Activated naive CD4-positive, alpha-beta T cell treated with anti-CD3 and anti-CD28 coated beads, Interleukin-2, amount 10 ng/mL, durations not matched to agents 7 days and 5 days (primary cell): ENCODE data around the gene KCNQ2.

ENCODE experiments used
- CTCF ChIA-PET: fragments of 350-600 bp; sonication (Branson Sonifier 250); formaldehyde crosslinking; loops from one replicate; lab custom pipeline; 2021; ENCODE audit warnings: antibody characterized with exemption; lab: Charles Lee
- DNase-seq: peaks from one replicate; pipeline ENCODE4 v3.0.0-alpha.2; 2020
- H3K27ac Mint-ChIP-seq: one replicate; pipeline ENCODE4 v1.8.0; 2021; ENCODE audit warnings: mild to moderate bottlenecking, moderate library complexity, mixed read lengths
- H3K27me3 Mint-ChIP-seq: one replicate; pipeline ENCODE4 v1.8.0; 2021; ENCODE audit warnings: mild to moderate bottlenecking, mixed read lengths
- H3K36me3 Mint-ChIP-seq: one replicate; pipeline ENCODE4 v1.8.0; 2021; ENCODE audit warnings: mixed read lengths
- H3K4me1 Mint-ChIP-seq: one replicate; pipeline ENCODE4 v1.8.0; 2021; ENCODE audit warnings: mixed read lengths
- H3K4me3 Mint-ChIP-seq: one replicate; pipeline ENCODE4 v1.8.0; 2021; ENCODE audit warnings: mild to moderate bottlenecking, moderate library complexity, mixed read lengths
- H3K9me3 Mint-ChIP-seq: one replicate; pipeline ENCODE4 v1.8.0; 2021; ENCODE audit warnings: mixed read lengths

KCNQ2 gene

DNA sequence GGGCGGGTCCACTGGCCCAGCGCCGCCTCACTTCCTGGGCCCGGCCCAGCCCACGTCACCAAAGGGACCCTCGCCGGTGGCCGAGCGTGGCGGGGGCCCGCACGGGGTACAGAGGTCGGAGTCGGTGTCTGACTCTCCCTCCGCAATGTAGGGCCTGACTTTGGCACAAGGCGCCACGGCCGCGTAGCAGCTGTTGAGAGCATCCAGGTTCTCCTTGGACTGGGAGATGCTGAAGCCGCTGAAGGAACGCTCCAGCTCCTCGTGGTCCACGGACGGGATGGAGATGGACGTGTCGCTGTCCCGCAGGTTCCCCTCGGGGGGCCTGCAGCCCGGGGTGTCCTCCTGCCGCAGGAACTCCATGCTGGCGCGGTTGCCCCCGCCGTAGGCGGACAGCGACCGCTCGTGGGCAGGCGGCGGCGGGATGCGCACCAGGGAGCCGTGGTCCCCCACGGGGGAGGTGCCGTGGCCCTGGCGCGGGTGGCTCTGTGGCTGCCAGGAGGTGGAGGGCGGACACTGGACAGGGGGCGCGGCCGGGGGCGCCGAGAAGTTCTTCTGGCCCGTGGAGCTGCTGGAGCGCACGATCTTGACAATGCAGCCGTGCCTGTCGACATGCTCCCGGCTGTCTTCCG, 65.7 kb downstream of the KCNQ2 start:
- Mint-ChIP-seq H3K27ac (no peak overlapping the region), H3K4me1 (peaks cover 13% of the 10 kb centered on the region), H3K36me3 (no peaks in the 10 kb centered on the region), H3K9me3 (peaks cover 6% of the 10 kb centered on the region), H3K27me3 (peaks cover 5% of the 10 kb centered on the region), H3K4me3 (no peak overlapping the region)
- DNase-seq: no peak
- CTCF ChIA-PET: no interaction called here

DNA sequence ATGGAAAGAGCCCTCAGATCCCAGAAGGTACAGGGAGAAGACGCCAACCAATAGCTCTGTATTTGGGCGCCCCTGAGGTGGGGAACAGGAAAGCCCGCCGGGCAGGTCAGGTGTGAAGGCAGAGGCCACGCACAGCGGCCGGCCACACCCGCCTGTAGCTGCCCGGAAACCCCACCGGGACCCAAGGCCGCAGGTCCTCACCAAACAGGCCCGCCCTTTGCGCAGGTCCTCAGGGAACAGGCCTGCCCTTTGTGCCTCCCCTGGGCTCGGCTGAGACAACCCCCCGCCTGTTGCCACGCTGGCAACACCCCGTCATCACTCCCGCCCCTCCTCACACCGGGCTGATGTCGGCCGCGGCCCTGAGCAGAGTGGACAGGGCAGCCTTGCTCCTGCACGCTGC, 66.4 kb downstream of the KCNQ2 start:
- Mint-ChIP-seq H3K36me3 (no peaks in the 10 kb centered on the region), H3K4me3 (no peak overlapping the region), H3K27ac (no peak overlapping the region), H3K9me3 (peaks cover 6% of the 10 kb centered on the region), H3K27me3 (peaks cover 6% of the 10 kb centered on the region), H3K4me1 (peaks cover 7% of the 10 kb centered on the region)
- DNase-seq: no peak
- CTCF ChIA-PET: no interaction called here

DNA sequence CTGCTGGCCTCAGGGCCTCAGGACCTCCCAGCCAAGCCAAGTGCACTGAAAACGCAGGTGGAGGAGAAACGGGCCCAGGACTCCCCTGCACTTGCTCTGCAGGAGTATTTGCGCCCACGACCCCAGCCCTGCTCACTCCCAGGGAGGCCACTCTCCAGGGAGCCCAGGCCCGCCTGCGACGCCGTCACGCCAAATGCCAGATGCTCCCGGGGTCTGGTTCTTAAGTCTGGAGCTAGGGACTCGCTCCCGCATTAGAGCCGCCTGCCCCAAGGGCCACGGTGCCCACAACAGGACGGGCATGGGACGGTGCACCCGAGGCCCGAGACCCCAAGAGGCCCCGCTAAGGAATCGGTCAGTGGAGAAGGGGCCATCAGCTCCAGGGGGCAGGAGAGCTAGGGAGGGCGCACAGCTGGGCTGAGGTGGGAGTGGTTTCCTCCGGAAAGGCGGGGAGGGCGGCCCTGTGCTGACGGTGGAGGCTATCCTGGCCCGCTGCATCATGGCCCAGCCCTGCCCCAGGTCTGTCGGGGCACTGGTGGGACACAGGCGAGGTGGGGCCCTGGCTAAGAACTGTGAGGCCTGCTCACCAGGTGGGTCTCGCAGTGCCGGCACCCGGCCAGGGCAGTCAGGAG, 67.2 kb downstream of the KCNQ2 start:
- Mint-ChIP-seq H3K27me3 (peaks cover 6% of the 10 kb centered on the region), H3K9me3 (peaks cover 6% of the 10 kb centered on the region), H3K36me3 (no peaks in the 10 kb centered on the region), H3K4me1 (peaks cover 5% of the 10 kb centered on the region), H3K27ac (no peak overlapping the region), H3K4me3 (no peak overlapping the region)
- CTCF ChIA-PET: no interaction called here
- no peak for DNase-seq

DNA sequence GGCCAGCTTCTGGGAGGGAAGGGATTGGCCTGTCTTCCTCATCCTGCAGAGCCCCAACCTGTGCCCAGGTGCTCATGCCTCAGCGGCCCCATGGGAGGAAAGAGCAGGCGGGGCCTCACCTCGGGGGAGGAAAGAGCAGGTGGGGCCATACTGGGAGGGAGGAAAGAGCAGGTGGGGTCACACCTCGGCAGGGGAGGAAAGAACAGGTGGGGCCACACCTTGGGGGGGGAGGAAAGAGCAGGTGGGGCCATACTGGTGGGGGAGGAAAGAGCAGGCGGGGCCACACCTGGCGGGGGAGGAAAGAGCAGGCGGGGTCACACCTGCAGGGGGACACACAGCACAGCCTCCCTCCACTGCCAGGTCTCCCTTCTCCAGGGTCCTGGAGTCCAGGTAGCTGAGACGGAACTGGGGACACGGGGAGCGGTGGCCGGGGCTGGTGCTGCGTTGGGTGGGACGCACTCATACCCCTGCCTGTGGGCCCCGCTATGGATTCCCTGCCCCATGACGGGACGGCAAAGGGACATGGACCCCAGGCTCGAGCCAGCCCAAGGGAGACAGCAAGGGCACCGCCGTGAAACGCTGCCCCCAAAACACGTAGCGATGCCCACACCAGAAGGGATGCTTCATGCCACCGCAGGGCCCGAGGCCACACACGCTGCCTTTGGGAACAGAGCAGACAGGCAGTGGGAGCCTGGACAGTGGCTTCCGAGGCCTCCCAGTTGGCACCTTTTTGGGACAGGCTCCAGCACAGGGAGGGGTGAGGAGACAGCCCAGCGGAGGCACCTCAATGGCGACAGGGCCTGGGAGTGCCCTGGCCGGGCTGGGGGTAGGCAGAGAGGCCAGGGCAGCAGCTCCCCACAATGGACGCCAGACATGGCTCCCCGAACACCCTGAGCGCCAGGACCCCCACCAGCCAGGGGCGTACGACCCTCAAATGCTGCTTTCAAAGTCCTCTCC, 68.0 kb downstream of the KCNQ2 start:
- peaks cover 6% of the 10 kb centered on the region for H3K9me3 Mint-ChIP-seq
- H3K4me3 Mint-ChIP-seq: no peak overlapping the region
- CTCF ChIA-PET: no interaction called here
- H3K27ac Mint-ChIP-seq: no peak overlapping the region
- H3K36me3 Mint-ChIP-seq: no peaks in the 10 kb centered on the region
- peaks cover 5% of the 10 kb centered on the region for H3K4me1 Mint-ChIP-seq
- no peak for DNase-seq
- H3K27me3 Mint-ChIP-seq: peaks cover 6% of the 10 kb centered on the region

DNA sequence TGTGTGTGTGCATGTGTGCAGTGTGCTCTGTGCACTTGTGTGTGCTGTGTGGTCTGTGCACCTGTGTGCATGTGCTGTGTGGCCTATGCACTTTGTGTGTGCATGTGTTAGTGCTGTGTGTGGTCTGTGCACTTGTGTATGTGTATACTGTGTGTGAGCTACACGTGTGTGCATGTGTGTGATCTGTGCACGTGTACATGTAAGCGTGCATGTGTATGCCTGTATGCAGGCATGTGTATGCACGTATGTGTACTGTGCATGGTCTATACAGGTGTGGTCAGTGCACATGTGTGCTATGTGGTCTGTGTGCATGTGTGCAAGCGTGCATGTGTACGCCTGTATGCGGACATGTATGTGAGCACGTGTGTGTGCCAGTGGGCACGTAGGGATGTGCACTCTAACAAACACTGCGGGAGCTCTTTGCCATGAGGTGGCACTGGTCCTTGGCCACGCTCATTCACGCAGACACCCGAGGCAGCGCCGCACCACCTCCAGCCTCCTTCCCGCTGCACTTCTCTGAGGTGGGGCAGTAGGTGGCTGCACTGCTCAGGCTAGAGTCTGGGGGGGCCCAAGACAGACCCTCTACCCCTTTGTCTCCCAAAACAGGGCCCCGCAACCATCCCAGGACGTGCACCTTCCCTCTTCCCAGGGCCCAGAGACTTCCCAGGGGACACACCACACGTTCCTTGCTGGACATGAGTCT, 68.9 kb downstream of the KCNQ2 start:
- Mint-ChIP-seq H3K4me1 (no peaks in the 10 kb centered on the region), H3K27me3 (peaks cover 6% of the 10 kb centered on the region), H3K36me3 (no peaks in the 10 kb centered on the region), H3K27ac (no peak overlapping the region), H3K9me3 (peaks cover 2% of the 10 kb centered on the region), H3K4me3 (no peak overlapping the region)
- no peak for DNase-seq
- CTCF ChIA-PET: no interaction called here

DNA sequence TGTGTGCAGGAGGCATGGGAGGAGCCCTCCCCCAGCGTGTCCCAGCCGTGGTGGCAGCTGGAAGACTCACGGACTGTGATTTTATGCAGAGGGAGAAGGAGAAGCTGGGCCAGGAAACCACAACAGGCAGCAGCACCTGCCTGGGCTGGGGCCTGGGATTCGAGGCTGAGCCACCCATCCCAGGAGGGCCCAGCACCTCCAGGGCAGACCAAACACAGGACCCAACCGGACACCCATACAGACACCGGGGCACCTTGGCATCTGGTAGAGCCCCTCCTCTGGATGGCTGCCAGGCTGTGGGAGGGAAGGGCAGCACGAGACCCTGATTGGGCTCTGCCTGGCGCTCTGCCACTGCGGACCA, 69.6 kb downstream of the KCNQ2 start:
- H3K27me3 Mint-ChIP-seq: peaks cover 6% of the 10 kb centered on the region
- no peaks in the 10 kb centered on the region for H3K4me1 Mint-ChIP-seq
- no peak for DNase-seq
- no peaks in the 10 kb centered on the region for H3K36me3 Mint-ChIP-seq
- no peak overlapping the region for H3K27ac Mint-ChIP-seq
- CTCF ChIA-PET: no interaction called here
- H3K4me3 Mint-ChIP-seq: no peak overlapping the region
- peaks cover 2% of the 10 kb centered on the region for H3K9me3 Mint-ChIP-seq

DNA sequence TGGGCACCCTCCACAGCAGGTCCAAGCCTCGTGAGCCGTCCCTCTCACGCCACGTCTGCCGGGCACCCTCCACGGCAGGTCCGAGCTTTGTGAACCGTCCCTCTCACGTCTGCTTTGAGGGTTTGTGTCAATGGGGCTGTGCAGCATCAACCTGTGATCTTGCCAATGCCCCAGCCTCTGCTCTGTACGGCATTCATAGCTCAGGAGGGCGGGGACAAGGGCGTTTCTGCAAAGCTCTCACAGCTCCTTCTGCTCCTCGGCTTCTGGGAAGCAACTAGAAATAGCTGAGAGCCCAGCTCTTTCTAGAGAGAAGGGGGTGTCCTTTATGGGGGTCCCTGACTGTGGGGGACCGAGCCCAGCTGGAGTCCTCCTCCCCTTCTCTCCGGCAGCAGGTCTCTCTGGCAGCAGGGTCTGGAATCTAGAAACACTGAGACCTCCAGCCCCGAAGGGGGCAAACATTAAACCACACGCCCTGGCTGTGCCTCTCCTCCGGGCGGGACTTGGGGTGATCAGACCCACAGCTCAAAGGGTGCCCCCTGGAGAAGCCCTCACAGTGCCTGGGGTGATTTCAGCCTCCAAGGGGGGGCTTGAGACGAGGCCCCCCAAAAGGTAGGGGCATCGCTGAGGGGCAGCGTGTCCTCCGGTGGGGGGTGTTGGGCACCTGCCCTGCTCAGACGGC, 70.1 kb downstream of the KCNQ2 start:
- H3K36me3 Mint-ChIP-seq: no peaks in the 10 kb centered on the region
- H3K9me3 Mint-ChIP-seq: peaks cover 2% of the 10 kb centered on the region
- H3K4me1 Mint-ChIP-seq: no peaks in the 10 kb centered on the region
- DNase-seq: no peak
- H3K27ac Mint-ChIP-seq: no peak overlapping the region
- H3K4me3 Mint-ChIP-seq: no peak overlapping the region
- peaks cover 6% of the 10 kb centered on the region for H3K27me3 Mint-ChIP-seq
- CTCF ChIA-PET: no interaction called here

DNA sequence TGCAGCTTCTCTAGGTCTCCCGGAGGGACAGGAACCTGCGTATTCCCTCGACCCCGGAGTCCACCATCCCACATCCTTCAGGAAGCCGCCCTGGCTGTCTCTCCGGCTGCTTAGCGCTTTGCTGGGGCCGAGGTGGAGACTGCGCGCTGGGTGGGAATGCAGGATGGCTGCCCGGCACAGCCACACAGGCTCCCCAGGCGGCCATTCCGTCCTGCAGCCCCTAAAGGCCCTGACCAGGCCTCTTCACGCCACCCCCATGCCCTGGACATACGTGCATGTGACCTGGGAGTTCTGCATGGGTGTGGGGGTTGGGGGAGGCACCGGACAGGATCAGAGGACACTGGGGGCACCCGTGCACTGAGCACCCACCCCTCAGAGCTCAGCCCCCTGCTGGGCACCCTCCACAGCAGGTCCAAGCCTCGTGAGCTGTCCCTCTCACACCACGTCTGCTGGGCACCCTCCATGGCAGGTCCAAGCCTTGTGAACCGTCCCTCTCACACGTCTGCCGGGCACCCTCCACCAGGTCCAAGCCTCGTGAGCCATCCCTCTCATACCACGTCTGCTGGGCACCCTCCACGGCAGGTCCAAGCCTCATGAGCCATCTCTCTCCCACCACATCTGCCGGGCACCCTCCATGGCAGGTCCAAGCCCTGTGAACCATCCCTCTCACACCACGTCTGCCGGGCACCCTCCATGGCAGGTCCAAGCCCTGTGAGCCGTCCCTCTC, 70.9 kb downstream of the KCNQ2 start:
- no peaks in the 10 kb centered on the region for H3K4me1 Mint-ChIP-seq
- DNase-seq: no peak
- peaks cover 2% of the 10 kb centered on the region for H3K9me3 Mint-ChIP-seq
- no peaks in the 10 kb centered on the region for H3K36me3 Mint-ChIP-seq
- CTCF ChIA-PET: no interaction called here
- H3K27ac Mint-ChIP-seq: no peak overlapping the region
- H3K27me3 Mint-ChIP-seq: peaks cover 6% of the 10 kb centered on the region
- no peak overlapping the region for H3K4me3 Mint-ChIP-seq

DNA sequence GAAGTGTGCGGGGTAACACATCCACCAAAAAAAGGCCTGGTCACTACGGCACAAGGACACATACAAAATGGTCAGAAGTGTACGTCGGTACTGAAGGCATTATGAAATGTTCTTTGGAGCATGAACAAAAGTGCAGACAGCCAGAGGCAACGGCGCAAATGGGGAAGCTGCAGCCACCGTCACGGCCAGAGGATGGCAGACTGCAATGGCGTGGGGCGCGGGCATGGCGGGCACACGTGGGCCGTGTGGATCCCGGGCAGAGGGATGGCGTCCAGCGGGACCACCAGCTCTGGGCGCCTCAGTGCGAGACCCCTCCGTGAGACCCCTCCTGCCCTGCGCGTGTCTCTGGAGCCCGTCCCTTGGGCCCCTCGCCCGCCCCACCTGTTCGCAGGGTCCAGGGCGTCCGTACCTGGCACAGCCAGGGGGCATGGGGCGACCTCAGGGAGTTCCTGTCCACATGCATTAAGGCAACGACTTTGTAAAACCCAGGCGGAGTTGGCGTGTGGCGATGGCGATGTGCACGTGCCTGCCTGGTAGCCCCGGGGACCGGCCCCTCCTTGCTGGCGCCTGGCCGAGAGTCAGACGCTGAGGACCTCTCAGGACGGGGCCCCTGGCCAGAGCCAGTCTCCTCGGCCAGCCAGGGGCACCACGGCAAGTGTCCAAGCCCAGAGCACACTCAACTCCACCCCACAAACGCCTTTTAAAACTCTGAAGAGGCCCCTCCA, 71.8 kb downstream of the KCNQ2 start:
- no peak for DNase-seq
- CTCF ChIA-PET: no interaction called here
- Mint-ChIP-seq H3K27me3 (peaks cover 8% of the 10 kb centered on the region), H3K9me3 (peaks cover 2% of the 10 kb centered on the region), H3K27ac (no peak overlapping the region), H3K36me3 (no peaks in the 10 kb centered on the region), H3K4me3 (no peak overlapping the region), H3K4me1 (no peaks in the 10 kb centered on the region)

DNA sequence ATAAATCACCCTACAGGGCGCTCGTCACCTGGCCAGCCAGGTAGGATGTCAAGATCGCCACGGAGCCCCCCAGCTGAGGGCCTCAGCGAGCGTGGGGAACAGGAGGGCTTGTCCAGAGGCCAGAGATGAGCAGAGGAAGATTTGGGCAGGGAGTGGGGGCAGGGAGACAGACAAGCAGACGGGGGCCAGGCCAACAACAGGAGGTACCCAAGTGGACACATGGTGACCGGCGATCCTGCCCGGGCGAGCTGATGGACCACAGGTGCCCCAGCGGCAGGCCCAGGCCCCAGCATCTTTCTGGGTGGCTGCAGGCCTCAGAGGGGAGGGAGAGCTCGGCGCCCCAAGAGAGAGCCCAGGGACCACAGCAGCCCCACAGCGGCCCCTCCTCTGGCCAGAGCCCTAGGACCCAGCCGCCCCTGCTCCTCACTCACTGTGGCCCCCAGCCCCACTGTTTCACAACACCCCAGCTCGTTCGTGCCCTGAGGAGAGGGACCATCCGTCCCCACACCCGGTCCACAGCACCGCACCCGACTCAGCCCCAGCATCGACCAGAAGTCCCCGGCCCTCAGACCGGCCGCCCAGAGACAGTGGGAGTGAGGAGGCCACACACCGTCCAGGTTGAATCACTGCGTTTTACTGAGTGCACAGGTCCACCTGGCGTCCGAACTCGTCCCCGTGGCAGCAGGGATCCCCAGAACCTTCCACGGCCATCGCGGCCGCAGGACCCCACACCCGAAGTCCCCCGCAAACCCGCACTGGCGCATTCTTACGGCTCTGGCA, 72.7 kb downstream of the KCNQ2 start:
- Mint-ChIP-seq H3K36me3 (no peaks in the 10 kb centered on the region), H3K27me3 (peaks cover 15% of the 10 kb centered on the region)
- CTCF ChIA-PET: no interaction called here

DNA sequence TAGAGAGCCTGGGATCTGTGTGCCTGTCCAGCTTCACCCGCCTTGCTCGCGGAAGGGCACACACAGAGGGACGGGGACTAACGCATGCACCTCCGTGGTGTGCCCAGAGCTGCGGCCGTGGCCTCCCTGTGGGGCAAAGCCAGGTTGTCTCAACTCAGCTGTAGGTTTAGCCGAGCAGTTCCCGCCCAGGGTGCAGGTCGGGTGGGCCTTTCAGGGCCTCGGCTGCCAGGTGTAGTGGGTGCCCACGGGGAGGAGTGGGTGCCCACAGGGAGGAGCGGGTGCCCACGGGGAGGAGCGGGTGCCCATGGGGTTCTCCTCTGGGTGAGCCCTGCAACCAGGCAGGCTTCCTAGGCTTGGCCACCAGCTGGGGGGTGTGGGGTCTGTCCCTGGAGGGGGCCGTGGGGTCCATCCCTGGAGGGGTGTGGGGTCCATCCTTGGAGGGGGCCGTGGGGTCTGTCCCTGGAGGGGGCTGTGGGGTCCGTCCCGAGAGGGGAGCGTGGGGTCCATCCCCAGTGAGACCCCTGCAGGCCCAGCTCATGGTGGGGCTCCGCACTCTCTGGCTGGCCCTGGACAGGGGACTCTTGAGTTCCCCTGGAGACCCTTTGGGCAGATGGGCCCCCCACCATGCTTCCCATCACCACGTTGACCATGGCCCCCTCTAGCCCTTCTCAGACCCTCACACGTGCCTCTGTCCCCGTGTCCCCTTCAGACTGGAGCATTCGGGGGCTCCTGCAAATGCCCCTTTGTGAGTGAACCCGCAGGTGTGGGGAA, 73.5 kb downstream of the KCNQ2 start:
- CTCF ChIA-PET: no interaction called here
- no peak for DNase-seq
- H3K27me3 Mint-ChIP-seq: peaks cover 24% of the 10 kb centered on the region
- H3K27ac Mint-ChIP-seq: no peak overlapping the region
- H3K36me3 Mint-ChIP-seq: no peaks in the 10 kb centered on the region
- H3K9me3 Mint-ChIP-seq: peaks cover 2% of the 10 kb centered on the region
- H3K4me1 Mint-ChIP-seq: no peaks in the 10 kb centered on the region
- H3K4me3 Mint-ChIP-seq: no peak overlapping the region

More for the DNA sequence above, 72.7 kb downstream of the KCNQ2 start:
- no peaks in the 10 kb centered on the region for H3K4me1 Mint-ChIP-seq
- DNase-seq: no peak
- no peak overlapping the region for H3K4me3 Mint-ChIP-seq
- H3K9me3 Mint-ChIP-seq: peaks cover 2% of the 10 kb centered on the region
- H3K27ac Mint-ChIP-seq: no peak overlapping the region

DNA sequence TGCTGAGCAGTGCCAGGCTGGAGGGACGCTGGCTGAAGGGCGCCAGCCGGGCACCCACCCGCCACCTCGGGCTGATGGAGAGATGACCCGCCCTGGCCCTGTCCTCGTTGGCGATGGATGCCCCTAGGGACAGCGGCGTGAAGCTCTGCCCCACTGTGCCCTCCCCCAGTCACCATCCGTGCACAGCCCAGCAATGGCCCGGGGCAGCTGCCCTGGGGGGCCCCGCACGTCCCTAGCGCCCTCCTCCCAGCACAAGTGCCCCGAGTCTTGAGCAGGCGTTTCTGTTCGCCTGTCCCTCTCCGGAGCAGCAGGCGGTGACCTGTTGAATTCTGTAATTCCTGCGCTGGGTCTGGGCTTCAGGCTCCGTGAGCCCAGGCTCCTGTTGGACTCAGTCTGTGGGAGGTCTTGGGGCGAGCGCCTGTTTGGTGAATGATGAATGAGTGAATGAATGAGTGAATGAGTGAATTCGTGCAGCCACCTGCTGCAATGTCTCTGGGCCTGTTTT, 74.5 kb downstream of the KCNQ2 start:
- Mint-ChIP-seq H3K27me3 (peaks cover 27% of the 10 kb centered on the region), H3K4me1 (no peaks in the 10 kb centered on the region), H3K27ac (no peak overlapping the region), H3K36me3 (no peaks in the 10 kb centered on the region), H3K9me3 (no peaks in the 10 kb centered on the region), H3K4me3 (no peak overlapping the region)
- DNase-seq: no peak
- CTCF ChIA-PET: no interaction called here
